HG03520 (cell line): ENCODE measurements around the gene FOXB1.

Experiments
- ATAC-seq: cut with Tn5 transposase; IDR thresholded peaks from one replicate; pipeline ENCODE4 v1.9.1; 2021; ENCODE audit warnings: mild to moderate bottlenecking, moderate library complexity; ENCODE audit not compliant: unreplicated experiment

Gene FOXB1

DNA sequence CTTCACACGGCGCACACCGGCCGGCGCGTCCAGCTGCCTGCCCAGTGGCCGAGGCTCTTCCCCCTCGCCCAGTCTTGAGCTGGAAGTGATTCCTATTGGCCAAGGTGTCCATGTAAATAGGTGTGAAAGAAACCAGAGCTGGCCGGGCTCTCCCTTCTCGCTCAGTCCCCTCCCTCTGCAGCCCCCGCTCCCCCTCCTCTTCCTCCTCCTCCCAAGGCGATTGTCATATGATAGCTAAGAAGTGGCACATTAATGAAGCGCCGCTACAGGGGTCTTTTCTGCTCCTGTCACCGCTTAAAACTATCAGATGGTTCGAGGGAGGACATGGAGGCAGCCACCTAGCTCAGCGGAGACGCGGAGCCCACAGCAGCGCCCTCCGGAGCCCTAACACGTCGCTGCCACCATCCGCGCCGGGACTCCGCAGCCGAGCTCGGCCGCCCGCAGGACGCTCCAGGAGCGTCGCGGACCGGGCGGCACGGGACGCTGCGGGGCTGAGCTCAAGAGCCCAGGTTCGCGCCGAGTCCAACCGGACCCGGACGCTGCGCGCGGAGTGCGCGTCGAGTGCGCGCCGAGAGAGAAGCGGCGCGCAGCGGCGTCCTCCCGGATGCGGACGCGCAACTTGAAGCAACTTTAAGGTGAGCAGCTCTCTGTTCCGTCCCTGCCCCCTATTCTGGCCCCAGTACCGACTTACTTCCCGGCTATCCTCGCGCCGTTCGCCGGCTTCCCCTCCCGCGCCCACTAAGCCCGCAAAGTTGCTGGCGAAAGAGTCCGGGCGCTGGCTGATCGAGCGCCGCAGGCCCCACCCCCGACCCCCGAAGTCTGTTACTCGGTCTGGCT is at the start of gene FOXB1:
TSS of gene FOXB1 (plus strand) at position 303 of the 837 bp plus-strand sequence. CDS start 653 bp downstream, outside the sequence.
- no peak for ATAC-seq

DNA sequence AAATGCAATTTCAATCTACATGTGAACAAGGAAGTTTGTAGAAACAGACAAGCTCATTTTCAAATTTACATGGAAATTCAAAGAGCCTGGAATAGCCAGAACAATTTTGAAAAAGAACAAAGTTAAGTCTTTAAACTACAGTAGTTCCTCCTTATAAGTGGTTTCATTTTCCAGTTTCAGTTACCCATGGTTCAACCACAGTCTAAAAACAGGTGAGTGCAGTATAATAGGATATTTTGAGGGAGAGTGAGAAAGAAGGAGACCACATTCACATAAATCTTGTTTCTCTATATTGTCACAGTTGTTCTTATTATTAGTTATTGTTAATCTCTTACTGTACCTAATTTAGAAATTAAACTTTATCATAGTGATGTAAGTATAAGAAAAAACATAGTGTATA is 45.8 kb upstream of the FOXB1 start:
- no peak for ATAC-seq

DNA sequence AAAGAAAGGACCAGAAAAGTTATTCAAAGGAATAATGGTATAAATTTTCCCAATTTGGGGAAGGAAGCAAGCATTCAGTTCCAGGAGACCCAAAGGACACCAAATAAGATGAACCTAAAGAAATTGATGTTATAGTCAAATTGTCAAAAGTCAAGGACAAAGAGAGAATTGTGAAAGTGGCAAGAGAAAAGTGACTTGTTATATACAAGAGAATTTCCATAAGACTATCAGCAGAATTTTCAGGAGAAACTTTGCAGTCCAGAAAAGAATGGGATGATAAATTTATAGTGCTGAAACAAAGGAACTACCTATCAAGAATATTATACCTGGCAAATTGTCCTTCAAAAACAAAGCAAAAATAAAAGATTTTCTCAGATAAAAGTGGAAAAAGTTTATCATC is 43.8 kb upstream of the FOXB1 start:
- no peak for ATAC-seq

DNA sequence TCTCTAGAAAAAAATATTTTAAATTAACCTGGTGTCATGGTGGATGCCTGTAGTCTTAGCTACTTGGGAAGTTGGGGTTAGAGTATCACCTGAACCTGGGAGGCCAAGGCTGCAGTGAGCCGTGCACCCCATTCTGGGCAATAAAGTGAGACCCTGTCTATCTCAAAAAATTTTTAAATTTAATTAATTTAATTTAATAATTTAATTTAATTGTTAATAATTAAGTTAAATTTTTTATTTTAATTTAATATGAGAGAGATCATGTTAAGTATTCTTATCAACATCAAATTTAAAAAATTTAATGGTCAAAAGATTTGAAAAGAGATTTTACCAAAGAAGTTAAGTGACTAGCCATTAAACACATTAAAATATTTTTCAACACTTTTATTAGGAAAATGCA is 40.8 kb upstream of the FOXB1 start:
- ATAC-seq, result no peak

DNA sequence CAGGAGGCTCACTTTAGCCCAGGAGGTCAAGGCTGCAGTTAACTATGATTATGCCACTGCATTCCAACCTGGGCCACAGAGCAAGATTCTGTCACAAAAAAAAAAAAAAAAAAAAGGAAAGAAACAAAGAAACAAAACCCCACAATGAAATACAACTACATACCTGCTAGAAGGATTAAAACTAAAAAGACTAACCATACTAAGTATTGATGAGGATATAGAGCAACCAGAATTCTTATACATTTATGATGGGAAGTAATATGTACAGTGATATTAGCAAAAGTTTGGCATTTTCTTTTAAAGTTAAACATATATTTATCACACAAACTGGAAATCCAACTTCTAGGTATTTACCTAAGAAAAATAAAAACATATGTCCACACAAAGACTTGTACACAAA is 40.2 kb upstream of the FOXB1 start:
- ATAC-seq, result no peak

DNA sequence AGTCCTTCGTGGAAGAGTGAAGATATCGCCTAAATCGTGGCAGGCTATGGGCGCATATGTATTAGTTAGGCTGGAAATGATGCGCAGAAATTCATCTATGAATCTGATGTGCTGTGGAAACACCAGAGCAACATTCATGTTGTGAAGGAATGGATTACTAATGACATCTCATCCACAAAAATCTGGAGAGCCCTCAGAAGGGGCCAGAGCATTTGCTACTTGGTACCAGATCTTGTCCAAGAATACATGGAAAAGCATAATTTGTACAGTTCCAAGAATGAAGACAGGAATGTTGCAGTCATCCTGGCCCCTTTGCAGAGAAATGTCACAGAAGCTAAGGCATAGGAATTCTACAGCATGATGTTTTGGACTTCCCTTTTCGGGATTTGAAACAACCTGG is 38.4 kb upstream of the FOXB1 start:
- ATAC-seq, result no peak

DNA sequence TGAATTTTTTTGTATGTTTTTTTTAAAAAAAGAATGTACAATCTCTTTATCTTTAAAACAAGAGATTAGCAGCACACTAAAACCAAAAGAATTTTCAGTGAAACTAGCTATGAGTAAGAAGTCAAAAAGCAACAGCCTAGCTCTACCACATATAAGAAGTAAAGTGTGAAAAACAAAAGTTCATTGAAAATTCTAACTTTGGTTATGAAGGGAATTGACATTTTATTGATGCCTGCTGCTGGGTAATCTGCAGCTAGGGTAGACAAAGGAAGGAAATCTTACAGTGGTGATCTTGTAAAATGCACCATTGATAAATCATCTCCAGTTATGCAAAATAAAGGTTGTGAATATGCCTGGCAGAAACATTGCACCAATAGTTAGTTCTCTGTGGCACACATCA is 37.8 kb upstream of the FOXB1 start:
- no peak for ATAC-seq

DNA sequence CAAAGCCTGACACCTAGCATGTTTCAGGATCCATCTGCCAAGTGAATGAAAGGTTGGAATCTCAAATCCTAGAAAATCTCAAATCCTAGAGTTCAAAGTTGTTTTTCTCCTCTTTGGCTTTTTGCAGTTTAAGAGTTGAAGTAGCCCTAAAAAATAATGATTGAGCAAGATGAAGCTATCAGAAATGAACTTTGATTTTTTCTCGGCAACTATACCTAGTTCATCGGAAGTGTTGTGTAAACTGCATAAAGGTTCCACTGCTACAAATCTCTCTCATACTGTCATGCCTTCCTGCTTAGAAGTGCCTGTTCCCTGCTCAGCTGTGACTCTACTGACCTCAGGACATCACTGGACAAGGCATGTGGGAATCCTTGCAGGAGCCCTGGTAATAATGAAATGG is 35.8 kb upstream of the FOXB1 start:
- no peak for ATAC-seq

DNA sequence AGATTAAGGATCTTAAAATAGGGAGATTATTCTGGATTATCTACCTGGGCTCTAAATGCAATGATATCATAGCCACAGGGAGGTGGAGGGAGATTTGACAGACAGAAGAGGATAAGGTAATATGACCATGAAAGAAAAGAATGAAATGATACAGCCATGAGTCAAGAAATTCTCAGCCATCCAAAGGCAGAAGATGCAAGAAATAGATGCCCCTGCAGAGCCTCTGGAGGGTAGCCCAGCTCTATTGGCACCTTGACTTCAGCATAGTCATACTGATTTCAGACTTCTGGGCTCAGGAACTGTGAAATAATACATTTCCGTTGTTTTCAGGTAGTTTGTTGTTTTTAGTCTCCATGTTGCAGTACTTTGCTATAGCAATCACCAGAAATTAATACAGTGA is 31.9 kb upstream of the FOXB1 start:
- ATAC-seq, result no peak

DNA sequence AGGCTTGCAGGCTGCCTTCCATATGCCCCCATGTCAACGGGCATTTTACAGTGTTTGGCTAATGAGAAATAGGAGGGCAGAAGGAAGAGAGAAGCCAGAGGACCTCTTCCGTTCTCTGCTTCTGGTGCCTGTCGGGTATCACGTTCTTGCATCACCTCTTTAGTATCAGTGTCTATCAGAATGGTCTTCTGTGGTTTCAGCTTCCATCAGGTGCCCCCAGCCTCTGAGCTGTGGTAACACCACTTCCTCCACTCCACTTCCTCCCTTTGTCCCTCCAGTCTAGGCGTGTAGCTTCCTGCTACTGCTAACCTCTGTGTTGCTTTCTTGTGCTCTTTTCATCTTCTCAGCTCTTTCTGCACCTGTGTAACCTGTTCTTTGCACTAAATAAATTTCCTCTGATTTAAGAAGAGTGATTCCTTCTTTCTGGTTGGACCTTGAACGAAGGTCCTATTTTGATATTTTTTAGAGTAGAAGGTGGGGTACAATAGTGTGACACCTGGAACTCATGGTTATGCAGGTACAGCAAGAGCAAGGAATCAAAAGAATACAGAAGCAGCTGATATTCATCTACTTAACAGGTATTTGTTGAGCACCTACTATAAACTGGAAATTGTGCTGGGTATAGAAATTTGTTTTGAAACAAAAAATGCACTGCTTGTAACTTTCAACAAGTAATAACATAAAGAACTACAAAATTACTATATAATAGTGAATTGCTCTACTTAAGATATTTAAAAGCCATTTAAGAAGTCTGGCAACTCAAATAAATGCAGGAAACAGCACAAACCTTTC is 27.4 kb upstream of the FOXB1 start:
- no peak for ATAC-seq

DNA sequence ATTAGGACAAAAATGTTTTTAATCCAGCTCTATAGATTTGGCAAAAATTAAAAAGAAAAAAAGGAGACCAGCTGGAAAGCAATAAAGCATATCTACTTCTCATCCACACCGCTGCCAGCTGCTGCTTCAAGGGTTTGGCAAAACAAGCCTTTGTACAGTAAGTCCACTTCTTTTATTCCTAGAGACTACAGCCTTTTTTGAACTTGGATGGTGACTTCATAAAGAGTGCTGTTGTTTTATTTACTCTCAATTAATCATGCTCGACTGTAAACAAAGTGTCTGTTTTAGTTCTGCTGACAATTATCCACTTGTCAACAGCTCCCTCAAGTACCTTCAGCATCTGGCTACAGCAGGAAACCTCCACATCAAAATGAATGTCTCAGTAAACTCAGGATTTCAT is 12.3 kb upstream of the FOXB1 start:
- ATAC-seq, result no peak

DNA sequence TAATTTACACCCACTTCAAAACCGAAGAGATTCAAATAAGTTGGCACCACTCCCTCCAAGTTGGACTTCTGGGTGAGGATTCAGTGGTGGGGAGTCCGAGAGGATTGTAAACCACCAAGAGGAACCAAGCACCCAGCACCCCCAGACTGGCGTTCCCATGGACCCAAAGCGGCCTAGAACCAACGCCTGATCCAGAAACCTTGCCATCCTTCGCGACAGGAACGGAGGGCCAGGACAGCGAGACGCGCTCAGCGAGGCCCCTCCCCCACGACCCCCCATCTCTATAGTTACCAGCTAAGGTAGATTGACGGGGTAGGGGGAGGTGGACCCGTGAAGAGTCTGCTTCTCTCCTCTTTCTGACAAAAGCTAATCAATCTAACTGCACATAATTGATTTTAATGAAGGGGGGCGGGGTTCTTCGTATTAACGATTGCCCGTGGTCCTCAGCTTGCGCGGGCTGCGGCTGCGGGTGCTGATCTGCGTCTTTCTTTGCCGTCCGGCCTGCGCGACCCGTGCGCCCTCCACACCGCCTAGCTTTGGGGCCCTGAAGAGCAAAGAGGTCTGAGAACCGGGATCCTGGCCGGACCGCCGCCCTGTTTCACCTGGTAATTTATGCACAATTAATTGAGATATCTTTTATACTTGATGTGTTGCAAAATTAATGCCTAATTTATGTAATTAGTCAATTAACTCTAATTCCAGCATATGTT is 10.9 kb upstream of the FOXB1 start:
- ATAC-seq, result no peak

DNA sequence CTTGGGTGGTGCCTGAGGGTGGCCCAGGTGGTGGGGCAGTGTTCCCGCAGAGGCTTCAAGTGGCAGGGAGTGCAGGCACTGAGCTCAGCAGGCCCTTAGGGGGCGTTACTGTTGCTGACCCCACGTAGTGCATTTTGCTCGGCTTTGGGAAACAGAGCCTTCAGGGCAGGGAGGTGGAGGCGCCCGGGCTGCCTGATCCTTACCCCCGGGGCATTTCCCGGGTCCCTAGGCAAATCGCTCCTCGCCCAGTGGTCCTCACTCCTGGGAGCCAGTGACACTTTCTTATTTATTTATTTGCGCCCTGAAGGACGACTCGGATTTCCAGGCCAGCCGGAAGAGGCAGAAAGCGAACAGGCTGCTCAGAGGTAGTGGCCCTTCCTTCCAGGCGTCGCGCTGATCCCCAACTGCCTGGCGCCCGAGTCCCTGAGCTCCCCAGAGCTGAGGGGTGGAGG is 10.1 kb upstream of the FOXB1 start:
- no peak for ATAC-seq

DNA sequence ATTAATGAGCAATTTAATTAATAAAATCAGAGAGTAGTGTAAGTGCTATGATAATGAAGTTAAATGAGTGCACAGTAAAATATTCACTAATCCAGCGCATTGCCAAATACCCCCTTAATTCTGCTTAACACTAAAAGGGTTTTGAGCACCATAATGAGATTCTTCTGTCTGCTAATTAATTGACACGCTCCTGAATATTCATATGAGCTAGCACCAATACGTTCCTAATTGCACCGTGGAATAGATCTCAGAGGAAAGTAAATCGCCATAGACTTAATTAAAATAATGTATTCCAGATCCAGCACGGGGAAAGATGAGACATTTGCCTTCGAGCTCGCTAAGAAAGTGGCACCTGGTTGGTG is 9.6 kb upstream of the FOXB1 start:
- ATAC-seq, result no peak

DNA sequence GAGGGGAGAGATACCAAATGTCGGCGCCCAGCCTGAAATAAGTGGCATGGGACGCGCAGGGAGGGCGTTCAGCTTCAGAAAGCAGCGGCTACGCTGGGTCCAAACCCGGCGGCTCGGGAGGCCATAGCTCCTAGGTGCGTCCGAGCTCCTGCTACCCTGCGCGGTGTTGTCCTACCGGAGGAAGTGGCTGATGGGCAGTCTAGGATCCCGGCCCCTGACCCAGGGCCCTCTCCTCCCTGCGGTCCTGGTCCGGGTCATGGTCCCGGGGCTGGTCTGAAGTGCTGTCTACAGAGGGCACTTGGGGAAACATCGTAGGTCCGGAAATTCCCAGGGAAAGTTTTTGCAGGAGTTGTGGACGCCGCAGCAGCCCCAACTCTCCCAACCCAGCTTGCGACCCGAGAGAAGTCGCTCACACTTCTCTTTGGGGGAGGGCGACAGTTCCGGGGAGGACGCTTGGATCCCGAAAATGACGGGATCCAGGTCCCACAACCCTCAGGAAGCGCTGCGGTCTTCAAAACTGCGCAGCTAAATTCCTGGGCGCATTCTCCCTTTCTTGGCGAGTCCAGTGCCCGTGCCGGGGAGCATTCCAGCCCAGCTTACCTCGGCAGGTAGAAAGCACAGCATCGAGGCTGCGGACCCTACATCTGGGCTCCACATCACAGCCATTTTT is 9.1 kb upstream of the FOXB1 start:
- ATAC-seq, result no peak

DNA sequence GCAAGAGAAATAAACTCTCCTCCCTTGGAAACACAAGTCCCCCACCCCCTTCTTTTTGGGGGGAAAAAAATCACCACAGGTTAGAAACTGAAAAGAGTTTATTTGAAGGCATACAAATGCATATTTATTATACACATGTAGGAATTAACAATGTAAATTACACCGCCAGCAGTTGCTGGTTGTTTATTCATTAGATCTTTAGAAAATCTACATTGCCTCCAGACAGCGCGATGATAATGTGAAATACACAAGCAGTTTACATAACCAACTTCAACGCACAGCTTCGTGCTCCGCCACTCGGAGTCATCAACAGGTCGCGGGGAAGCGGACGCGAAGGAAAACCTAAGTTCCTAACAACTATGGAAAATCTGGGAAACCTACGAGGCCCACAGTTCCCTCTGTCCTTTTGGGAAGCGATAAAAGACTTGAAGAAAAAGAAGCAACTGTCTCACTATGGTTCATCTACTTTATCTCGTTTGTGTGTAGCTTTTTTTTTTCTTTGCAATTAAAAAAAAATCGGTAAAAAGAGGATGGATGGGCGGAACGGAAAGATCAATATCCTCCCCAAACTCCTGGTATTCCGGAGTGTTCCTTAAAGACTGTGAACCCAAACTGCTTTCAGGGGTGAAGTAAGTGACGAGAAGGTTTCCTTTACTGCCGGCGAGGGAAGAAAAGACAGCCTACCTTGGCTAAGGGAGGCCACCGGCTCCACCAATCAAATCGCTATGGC is 8.4 kb upstream of the FOXB1 start:
- no peak for ATAC-seq

DNA sequence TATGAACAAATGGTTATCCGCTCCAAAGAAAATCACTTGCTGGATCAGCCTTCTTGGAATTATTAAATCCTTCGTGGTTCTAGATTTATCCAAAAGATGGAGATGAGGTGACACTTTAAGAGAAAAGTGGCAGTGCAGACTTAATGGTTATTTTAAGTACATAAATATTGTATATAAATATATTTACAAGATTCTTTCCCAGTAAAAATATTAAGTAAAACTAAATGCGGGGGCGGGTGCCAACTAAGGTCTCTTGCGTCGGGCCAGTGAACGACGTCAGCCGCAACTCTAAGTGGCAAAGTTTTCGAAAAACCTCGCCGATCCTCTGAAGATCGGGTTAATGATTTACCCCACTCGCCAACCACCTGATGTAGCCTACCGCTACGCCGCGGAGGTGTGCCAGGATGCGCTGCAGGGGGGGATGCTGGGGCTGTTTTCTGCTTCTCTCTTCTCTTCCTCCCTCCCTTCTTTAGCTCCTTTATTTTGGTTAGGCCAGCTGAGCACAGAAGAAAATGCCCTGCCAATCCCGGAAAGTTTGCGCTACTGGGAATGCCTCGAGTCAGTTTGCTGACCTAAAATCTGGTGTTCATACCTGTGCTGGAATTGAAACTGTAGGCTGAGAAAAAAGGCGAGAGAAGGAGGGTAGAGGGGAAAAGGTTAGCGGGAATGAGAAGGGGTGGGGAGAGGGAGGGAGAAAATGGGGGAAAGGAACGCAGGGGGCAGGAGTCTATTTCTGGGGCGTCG is 7.6 kb upstream of the FOXB1 start:
- ATAC-seq, result no peak

DNA sequence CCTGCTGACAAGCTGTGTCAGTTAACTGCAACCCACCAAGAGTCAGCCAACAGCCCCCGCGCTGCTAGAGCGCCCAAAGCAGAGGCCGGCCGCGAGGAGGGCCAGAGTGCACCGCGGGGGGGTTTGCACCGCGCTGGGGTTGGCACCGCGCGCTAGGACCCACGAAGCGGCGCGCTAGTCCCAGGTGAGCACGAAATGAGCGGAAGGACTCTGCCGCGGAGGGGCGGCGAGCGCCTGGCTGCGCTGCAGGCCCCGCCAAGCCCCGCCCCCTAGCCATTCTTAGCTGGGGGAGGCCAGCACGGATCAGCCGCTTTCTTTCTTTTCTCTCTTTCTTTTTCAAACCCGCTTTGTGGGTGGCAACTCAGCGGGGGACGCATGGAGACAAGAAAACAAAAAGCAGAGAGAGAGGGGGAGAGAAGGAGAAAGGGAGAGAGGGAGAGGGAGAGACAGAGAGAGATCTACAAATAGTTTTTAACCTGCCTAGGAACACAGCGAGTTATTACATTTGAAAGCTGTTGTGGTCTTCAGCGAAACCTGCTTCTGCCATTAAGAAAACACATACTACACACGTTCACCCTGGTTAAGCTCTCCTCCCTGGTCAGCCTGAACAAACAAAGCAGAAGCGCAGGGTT is 6.9 kb upstream of the FOXB1 start:
- ATAC-seq, result peak; percentile 88

DNA sequence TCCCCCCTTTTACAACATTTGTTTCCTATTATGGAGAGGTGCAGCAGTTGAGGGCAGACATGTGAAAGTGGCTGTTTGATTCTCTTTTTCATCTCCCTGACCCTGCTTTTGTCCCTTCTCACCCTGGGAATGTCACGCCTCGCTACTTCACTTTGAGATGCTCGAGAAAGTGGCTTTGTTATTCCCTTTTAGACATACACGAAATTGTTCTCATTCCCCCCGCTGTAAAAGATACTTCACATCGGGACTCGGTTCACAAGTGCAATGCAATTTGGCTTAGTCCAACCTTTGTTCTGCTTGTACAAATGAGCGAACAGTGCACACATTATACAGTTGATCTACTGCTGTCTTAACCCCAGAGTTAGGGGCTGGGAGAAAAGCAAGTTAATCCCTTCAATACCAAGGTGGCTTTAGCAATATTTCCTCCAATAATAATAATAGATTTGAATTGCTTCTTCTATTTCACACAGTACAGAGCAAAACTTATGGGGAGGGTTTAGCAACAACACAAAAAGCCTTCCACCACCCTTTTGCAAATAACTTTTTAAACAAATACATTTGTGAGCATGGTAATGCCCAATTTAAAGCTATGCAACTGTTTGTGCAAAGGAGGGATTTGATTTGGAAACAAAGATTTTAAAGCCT is 5.7 kb upstream of the FOXB1 start:
- ATAC-seq, result no peak
